Esophagus squamous epithelium (tissue), 5 donors: ENCODE measurements around the gene CARD11. TPM values are rescaled to one million over a fixed set of nuclear protein-coding genes. Genes with fewer than 3 reads are reported as not detected.

Experiments
- DNase-seq: peaks from one replicate; lab custom pipeline; 2025; lab: John Stamatoyannopoulos, UW
- H3K27ac ChIP-seq, 4 donors: fragments of 200-600 bp; sonication (generic); one replicate each; pipeline ENCODE4 v1.5.1; 2016 to 2019; ENCODE audit warnings: mild to moderate bottlenecking in 1 of 4
- H3K27me3 ChIP-seq, 4 donors: fragments of 200-600 bp; sonication (generic); 1 replicate in 3 of 4; 2 replicates in 1 of 4; pipeline versions ENCODE4 v1.5.1 to v1.6.0; 2017 to 2021; ENCODE audit warnings: antibody characterized with exemption in 1 of 4
- H3K36me3 ChIP-seq, 3 donors: fragments of 200-600 bp; sonication (generic); one replicate each; pipeline ENCODE4 v1.5.1; 2016 to 2019
- H3K4me1 ChIP-seq, 3 donors: fragments of 200-600 bp; sonication (generic); one replicate each; pipeline ENCODE4 v1.5.1; 2017 to 2019
- H3K4me3 ChIP-seq, 4 donors: fragments of 200-600 bp; sonication (generic); 1 replicate in 3 of 4; 2 replicates in 1 of 4; pipeline ENCODE4 v1.5.1; 2016 to 2019; ENCODE audit warnings: mild to moderate bottlenecking in 2 of 4, moderate library complexity in 1 of 4
- H3K9me3 ChIP-seq, 3 donors: fragments of 200-600 bp; sonication (generic); one replicate each; pipeline ENCODE4 v1.5.1; 2016 to 2019
- CTCF ChIP-seq, 6 experiments: fragments of 450-650 bp in 4 of 6; fragments of 200-600 bp in 2 of 6; sonication (generic) in 2 of 6; IDR thresholded peaks; one replicate each; pipeline ENCODE4 v1.5.1; 2016 to 2019; ENCODE audit warnings: antibody characterized with exemption in 6 of 6, mild to moderate bottlenecking in 4 of 6, moderate library complexity in 4 of 6
- POLR2A ChIP-seq, 4 donors: fragments of 450-650 bp; IDR thresholded peaks; one replicate each; pipeline ENCODE4 v1.6.1; 2017; ENCODE audit warnings: antibody characterized with exemption in 4 of 4, mild to moderate bottlenecking in 4 of 4, moderate library complexity in 3 of 4
- WGBS, 2 donors: methylation state at CpG; one replicate each; pipeline ENCODE4 v1.1.5; 2018; 5-methylcytosine and 5-hydroxymethylcytosine counted together
- intact Hi-C: fragments of 100-400 bp; cut with DNase I; formaldehyde crosslinking; loops from one replicate; pipeline ENCODE4 v1.15.0; 2022
- total RNA-seq, 4 donors: library from RNA; depleted of rRNA; stranded (reverse); fragments of >200 nt; gene quantifications; one replicate each; pipeline ENCODE4 v1.1.0, GENCODE V29; 2016
- donor health status: DM: yes; HTN: yes; CAD: no.

The CARD11 gene
- total RNA-seq, 4 donors from 2014 or later = 0.92 to 2.6 (median 1.6) TPM

GRCh38 chr7:2869981-2870380 is 173.7 kb downstream of the CARD11 start:
- peak overlapping the region in 2 of 4 donors; percentile 20 to 42 for H3K4me3 ChIP-seq
- H3K4me1 ChIP-seq = peaks cover 0 to 28% (median 6%) of the 10 kb centered on the region in 3 donors
- no peaks in the 10 kb centered on the region for H3K36me3 ChIP-seq
- peak overlapping the region in 2 of 4 donors; percentile 44 to 49 for H3K27ac ChIP-seq
- no peak for DNase-seq
- TF ChIP-seq POLR2A (IDR thresholded peaks at IDR 0.05) (no peak), CTCF (IDR thresholded peaks at IDR 0.05) (no peak)
- 74 to 79% methylated on average over 5 to 10 of the region's 15 CpGs for WGBS, 2 donors
- intact Hi-C loops = no loop called here
- no peaks in the 10 kb centered on the region for H3K9me3 ChIP-seq
- peaks cover 0 to 6% (median 0%) of the 10 kb centered on the region in 4 donors for H3K27me3 ChIP-seq

- Histone ChIP-seq H3K9me3 (no peaks in the 10 kb centered on the region), H3K4me1 (peaks cover 3 to 47% (median 32%) of the 10 kb centered on the region in 3 donors), H3K27me3 (peaks cover 0 to 6% (median 0%) of the 10 kb centered on the region in 4 donors), H3K27ac (no peak overlapping the region), H3K4me3 (no peak overlapping the region), H3K36me3 (no peaks in the 10 kb centered on the region)
- 30% methylated on average over 2 of the region's 3 CpGs; no CpG with 5 or more reads in 1 of the 2 donors for WGBS, 2 donors
- intact Hi-C loops = no loop called here
- TF ChIP-seq CTCF (IDR thresholded peaks at IDR 0.05) (no peak), POLR2A (IDR thresholded peaks at IDR 0.05) (no peak)
- DNase-seq = no peak
Measured at GRCh38 chr7:2866601-2867000, 177.1 kb downstream of the CARD11 start.

GRCh38 chr7:2864999-2865670 is 178.5 kb downstream of the CARD11 start:
- H3K36me3 ChIP-seq = no peaks in the 10 kb centered on the region
- peak overlapping the region in 1 of 4 donors; percentile 95 for H3K27ac ChIP-seq
- WGBS, 2 donors = 38 to 54% methylated on average over 12 of the region's 17 CpGs
- intact Hi-C loops = no loop called here
- H3K4me1 ChIP-seq = peaks cover 3 to 44% (median 29%) of the 10 kb centered on the region in 3 donors
- H3K4me3 ChIP-seq = no peak overlapping the region
- H3K27me3 ChIP-seq = no peaks in the 10 kb centered on the region
- no peak for DNase-seq
- TF ChIP-seq POLR2A (IDR thresholded peaks at IDR 0.05) = no peak
- TF ChIP-seq CTCF (IDR thresholded peaks at IDR 0.05) = peak; percentile 81 to 91 (median 87)
- H3K9me3 ChIP-seq = no peaks in the 10 kb centered on the region

GRCh38 chr7:2864204-2864985 is 179.3 kb downstream of the CARD11 start:
- Histone ChIP-seq H3K27me3 (no peaks in the 10 kb centered on the region), H3K9me3 (no peaks in the 10 kb centered on the region), H3K27ac (peak overlapping the region; percentile 79 to 95 (median 88)), H3K4me3 (peak overlapping the region in 3 of 4 donors; percentile 1 to 49 (median 24)), H3K36me3 (no peaks in the 10 kb centered on the region), H3K4me1 (peaks cover 3 to 39% (median 29%) of the 10 kb centered on the region in 3 donors)
- intact Hi-C loops = no loop called here
- WGBS, 2 donors = 43 to 91% methylated on average over 3 to 10 of the region's 12 CpGs
- TF ChIP-seq POLR2A (IDR thresholded peaks at IDR 0.05) (no peak), CTCF (IDR thresholded peaks at IDR 0.05) (no peak)
- DNase-seq = no peak
